A549 (cell line): ENCODE measurements around the gene EFCAB14.

Experiments used
- ATOH8 ChIP-seq: fragments of 250-450 bp; sonication (Bioruptor Pico); IDR thresholded peaks from 2 replicates; pipeline ENCODE4 v1.5.0; 2020; ENCODE audit warnings: low read depth, mild to moderate bottlenecking, moderate library complexity
- BHLHE40 ChIP-seq: IDR thresholded peaks from 2 replicates; pipeline ENCODE4 v1.6.1; 2012; ENCODE audit warnings: low read depth, low read length, inconsistent platforms
- CHD2 ChIP-seq: fragments of 150-350 bp; IDR thresholded peaks from 2 replicates; pipeline ENCODE4 v1.6.1; 2014; ENCODE audit warnings: low read length; ENCODE audit not compliant: partially characterized antibody
- CTCF ChIP-seq: fragments of >200 bp; sonication (Bioruptor Twin); formaldehyde crosslinking; IDR thresholded peaks from 3 replicates; pipeline ENCODE4 v1.5.1; 2016
- EP300 ChIP-seq, 2 experiments: fragments of >200 bp; sonication (Bioruptor Twin); formaldehyde crosslinking; IDR thresholded peaks; 2 replicates in 1 of 2; 3 replicates in 1 of 2; pipeline ENCODE4 v1.6.1; 2016 to 2017
- KDM5A ChIP-seq: fragments of 200-600 bp; sonication (generic); IDR thresholded peaks from 2 replicates; pipeline ENCODE4 v1.6.1; 2016; ENCODE audit warnings: antibody characterized with exemption, mild to moderate bottlenecking
- MAFK ChIP-seq: fragments of 450-650 bp; IDR thresholded peaks from 2 replicates; pipeline ENCODE4 v1.6.1; 2014; ENCODE audit not compliant: partially characterized antibody
- MAX ChIP-seq: IDR thresholded peaks from 2 replicates; pipeline ENCODE4 v1.6.1; 2012
- MAZ ChIP-seq: fragments of 150-350 bp; IDR thresholded peaks from 2 replicates; pipeline ENCODE4 v1.6.1; 2014; ENCODE audit warnings: antibody characterized with exemption, low read depth, low read length, borderline replicate concordance
- NR3C1 ChIP-seq: fragments of >200 bp; sonication (Bioruptor Twin); formaldehyde crosslinking; IDR thresholded peaks from 3 replicates; pipeline ENCODE4 v1.6.1; 2017
- RAD21 ChIP-seq, 2 experiments: fragments of >200 bp in 1 of 2; sonication (Bioruptor Twin) in 1 of 2; formaldehyde crosslinking in 1 of 2; IDR thresholded peaks in 1 of 2; conservative IDR thresholded peaks in 1 of 2; 2 replicates in 1 of 2; 3 replicates in 1 of 2; pipeline ENCODE4 v1.6.1; 2012 to 2018; ENCODE audit warnings: inconsistent platforms in 1 of 2
- ZFP36 ChIP-seq: fragments of 450-650 bp; IDR thresholded peaks from 2 replicates; pipeline ENCODE4 v1.6.1; 2014; ENCODE audit warnings: borderline replicate concordance; ENCODE audit not compliant: partially characterized antibody

GRCh38 chr1:46767649-46768282 lies 48.9 kb upstream of the EFCAB14 start:
- TF ChIP-seq CTCF (no peak), RAD21 (conservative IDR thresholded peaks at IDR 0.05 in 1 of 2, IDR thresholded peaks at IDR 0.05 in 1 of 2) (no peak), ATOH8 (CRISPR knock-in tag) (no peak), MAZ (no peak), EP300 (IDR thresholded peaks at IDR 0.05) (no peak), ZFP36 (no peak), CHD2 (no peak), NR3C1 (no peak), MAX (no peak), MAFK (peak; percentile 3), BHLHE40 (no peak), KDM5A (no peak)
